ENCODE measurements around the gene CHD1. TPM values are rescaled to one million over a fixed set of nuclear protein-coding genes. Genes with fewer than 3 reads are reported as not detected.

The CHD1 gene
- total RNA-seq, 4 donors from 2014 or later = 39.8 to 70.6 (median 54.1) TPM

DNA sequence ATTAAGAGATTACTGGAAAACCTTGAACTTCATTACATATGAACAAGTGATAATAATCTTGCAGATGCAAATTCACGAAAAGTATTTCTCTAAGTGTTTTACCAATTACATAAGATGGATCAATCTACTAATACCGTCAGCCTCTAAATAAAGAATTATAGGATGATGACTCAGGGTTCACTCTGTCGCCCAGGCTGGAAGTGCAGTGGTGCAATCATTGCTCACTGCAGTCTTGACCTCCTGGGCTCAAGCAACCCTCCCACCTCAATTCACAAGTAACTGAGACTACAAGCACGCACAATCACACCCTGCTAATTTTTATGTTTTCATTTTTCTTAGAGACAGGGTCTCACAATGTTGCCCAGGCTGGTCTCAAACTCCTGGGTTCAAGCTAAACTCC lies 56.1 kb downstream of the CHD1 start:
- no peak for DNase-seq (ENCODE audit: low spot score in 2 of 2)
- WGBS = 84% methylated on average over 4 of the region's 4 CpGs
- TF ChIP-seq EP300 (IDR thresholded peaks at IDR 0.05) (no peak), POLR2A (IDR thresholded peaks at IDR 0.05) (no peak)
- TF ChIP-seq, protein P1, sequence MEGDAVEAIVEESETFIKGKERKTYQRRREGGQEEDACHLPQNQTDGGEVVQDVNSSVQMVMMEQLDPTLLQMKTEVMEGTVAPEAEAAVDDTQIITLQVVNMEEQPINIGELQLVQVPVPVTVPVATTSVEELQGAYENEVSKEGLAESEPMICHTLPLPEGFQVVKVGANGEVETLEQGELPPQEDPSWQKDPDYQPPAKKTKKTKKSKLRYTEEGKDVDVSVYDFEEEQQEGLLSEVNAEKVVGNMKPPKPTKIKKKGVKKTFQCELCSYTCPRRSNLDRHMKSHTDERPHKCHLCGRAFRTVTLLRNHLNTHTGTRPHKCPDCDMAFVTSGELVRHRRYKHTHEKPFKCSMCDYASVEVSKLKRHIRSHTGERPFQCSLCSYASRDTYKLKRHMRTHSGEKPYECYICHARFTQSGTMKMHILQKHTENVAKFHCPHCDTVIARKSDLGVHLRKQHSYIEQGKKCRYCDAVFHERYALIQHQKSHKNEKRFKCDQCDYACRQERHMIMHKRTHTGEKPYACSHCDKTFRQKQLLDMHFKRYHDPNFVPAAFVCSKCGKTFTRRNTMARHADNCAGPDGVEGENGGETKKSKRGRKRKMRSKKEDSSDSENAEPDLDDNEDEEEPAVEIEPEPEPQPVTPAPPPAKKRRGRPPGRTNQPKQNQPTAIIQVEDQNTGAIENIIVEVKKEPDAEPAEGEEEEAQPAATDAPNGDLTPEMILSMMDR (IDR thresholded peaks at IDR 0.05) = no peak
- H3K27me3 ChIP-seq = no peaks in the 10 kb centered on the region
- H3K27ac ChIP-seq = no peak overlapping the region
- H3K36me3 ChIP-seq = peaks cover 73% of the 10 kb centered on the region
- no peaks in the 10 kb centered on the region for H3K9me3 ChIP-seq
- H3K4me3 ChIP-seq = no peak overlapping the region
- no peaks in the 10 kb centered on the region for H3K4me1 ChIP-seq

DNA sequence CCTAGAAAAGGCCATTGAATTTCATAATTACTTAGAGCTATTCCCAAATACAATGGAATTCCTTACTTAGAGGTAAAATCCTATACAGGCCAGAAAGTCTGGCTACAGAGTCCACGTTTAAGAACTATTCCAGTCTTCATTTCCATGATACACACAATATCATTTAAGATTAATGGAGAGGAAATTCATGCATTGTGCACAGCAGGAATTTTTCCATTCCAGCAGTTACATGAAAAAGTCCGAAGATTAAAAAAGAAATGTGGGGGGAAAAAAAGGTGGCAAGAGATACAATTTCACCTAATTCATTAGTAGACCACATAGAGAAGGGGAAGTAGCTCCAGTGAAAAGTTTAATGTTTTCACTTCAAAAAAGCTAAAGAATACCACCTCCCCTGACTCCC lies 63.1 kb downstream of the CHD1 start:
- Histone ChIP-seq H3K4me1 (no peaks in the 10 kb centered on the region), H3K36me3 (peaks cover 73% of the 10 kb centered on the region), H3K27ac (no peak overlapping the region), H3K9me3 (no peaks in the 10 kb centered on the region), H3K4me3 (no peak overlapping the region), H3K27me3 (no peaks in the 10 kb centered on the region)
- TF ChIP-seq POLR2AphosphoS5 (IDR thresholded peaks at IDR 0.05) = no peak
- TF ChIP-seq, protein P1 (IDR thresholded peaks at IDR 0.05) = no peak
- no peak for TF ChIP-seq EP300 (IDR thresholded peaks at IDR 0.05)
- TF ChIP-seq POLR2A (IDR thresholded peaks at IDR 0.05) = no peak
- no peak for DNase-seq (ENCODE audit: low spot score in 2 of 2)
- 96% methylated on average over 2 of the region's 2 CpGs for WGBS

DNA sequence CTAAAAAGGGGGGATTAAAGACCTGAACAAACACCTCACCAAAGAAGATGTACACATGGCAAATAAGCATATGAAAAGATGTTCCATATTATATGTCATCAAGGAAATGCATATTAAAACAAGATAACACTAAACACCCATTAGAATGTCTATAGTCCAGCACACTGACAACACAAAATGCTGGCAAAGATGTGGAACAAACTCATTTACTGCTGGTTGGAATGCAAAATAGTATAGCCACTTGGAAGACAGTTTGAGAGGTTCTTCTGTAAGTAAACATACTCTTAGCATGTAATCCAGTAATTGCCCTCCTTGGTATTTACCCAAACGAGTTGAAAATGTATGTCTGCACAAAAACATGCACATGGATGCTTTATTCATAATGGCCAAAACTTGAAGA lies 81.8 kb downstream of the CHD1 start:
- H3K27me3 ChIP-seq = no peaks in the 10 kb centered on the region
- 27% methylated on average over 1 of the region's 1 CpG for WGBS
- DNase-seq (ENCODE audit: low spot score in 2 of 2) = no peak

DNA sequence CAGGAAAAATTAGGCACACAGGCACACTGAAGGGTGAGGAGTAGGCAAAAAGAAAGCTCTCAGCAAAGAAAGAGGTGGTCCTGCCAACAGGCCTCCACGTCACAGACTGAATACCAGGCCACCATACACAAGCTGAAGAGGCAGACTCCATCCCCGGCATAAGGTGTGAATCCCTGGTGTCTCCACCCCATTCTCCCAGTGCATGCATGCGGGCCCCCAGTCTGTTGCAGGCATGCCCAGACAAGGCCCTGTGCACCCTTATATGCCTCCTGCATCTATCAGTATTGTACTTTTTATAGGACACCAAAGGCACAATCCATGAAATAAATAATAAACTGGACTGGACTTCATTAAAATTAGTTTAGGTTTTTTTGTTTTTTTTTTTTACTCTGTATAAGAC lies 82.3 kb downstream of the CHD1 start:
- Histone ChIP-seq H3K4me1 (no peaks in the 10 kb centered on the region), H3K36me3 (no peaks in the 10 kb centered on the region), H3K27ac (no peak overlapping the region), H3K27me3 (no peaks in the 10 kb centered on the region), H3K4me3 (no peak overlapping the region), H3K9me3 (no peaks in the 10 kb centered on the region)
- TF ChIP-seq, protein P1 (IDR thresholded peaks at IDR 0.05) = no peak
- TF ChIP-seq POLR2AphosphoS5 (IDR thresholded peaks at IDR 0.05) = no peak
- TF ChIP-seq EP300 (IDR thresholded peaks at IDR 0.05) = no peak
- no peak for TF ChIP-seq POLR2A (IDR thresholded peaks at IDR 0.05)
- DNase-seq (ENCODE audit: low spot score in 2 of 2) = no peak
- whole genome bisulfite sequencing = 80% methylated on average over 3 of the region's 3 CpGs

More for the DNA sequence above, 81.8 kb downstream of the CHD1 start:
- TF ChIP-seq, protein P1 (IDR thresholded peaks at IDR 0.05) = no peak
- TF ChIP-seq EP300 (IDR thresholded peaks at IDR 0.05) = no peak
- TF ChIP-seq POLR2AphosphoS5 (IDR thresholded peaks at IDR 0.05) = no peak
- TF ChIP-seq POLR2A (IDR thresholded peaks at IDR 0.05) = no peak
- H3K9me3 ChIP-seq = no peaks in the 10 kb centered on the region
- no peak overlapping the region for H3K27ac ChIP-seq
- no peaks in the 10 kb centered on the region for H3K36me3 ChIP-seq
- H3K4me1 ChIP-seq = no peaks in the 10 kb centered on the region
- no peak overlapping the region for H3K4me3 ChIP-seq

DNA sequence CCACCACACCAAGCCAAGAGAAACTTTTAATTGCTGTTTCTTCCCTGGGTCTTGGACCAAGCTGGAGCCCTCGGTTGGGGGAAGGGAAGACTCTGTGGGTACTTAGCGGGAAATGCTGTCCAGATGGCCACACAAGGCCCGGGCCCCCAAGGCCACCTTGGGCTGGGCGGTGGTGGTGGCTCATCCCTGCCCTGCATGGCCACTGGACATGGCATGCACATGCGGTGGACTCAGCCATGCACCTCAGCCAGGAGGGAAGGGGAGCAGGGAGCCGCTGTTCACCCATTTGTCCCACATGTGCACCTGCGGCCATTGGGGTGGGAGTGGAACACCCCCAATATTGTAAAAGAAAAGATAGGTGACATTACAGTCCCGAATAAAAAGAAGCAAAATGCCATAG lies 82.9 kb downstream of the CHD1 start:
- Histone ChIP-seq H3K4me3 (no peak overlapping the region), H3K36me3 (no peaks in the 10 kb centered on the region), H3K9me3 (no peaks in the 10 kb centered on the region), H3K4me1 (no peaks in the 10 kb centered on the region), H3K27ac (no peak overlapping the region), H3K27me3 (no peaks in the 10 kb centered on the region)
- DNase-seq (ENCODE audit: low spot score in 2 of 2) = no peak
- WGBS = 95% methylated on average over 5 of the region's 8 CpGs
- TF ChIP-seq POLR2A (IDR thresholded peaks at IDR 0.05) (no peak), EP300 (IDR thresholded peaks at IDR 0.05) (no peak), POLR2AphosphoS5 (IDR thresholded peaks at IDR 0.05) (no peak)
- TF ChIP-seq, protein P1 (IDR thresholded peaks at IDR 0.05) = no peak
